PC-3 (cell line): ENCODE measurements around the gene PSPN. TPM values are rescaled to one million over a fixed set of nuclear protein-coding genes. Genes with fewer than 3 reads are reported as not detected.

Source experiments
- ATAC-seq: fragments of 200-7000 bp; cut with Tn5 transposase; 2 replicates; pipeline ENCODE4 v1.9.1; 2020; ENCODE audit warnings: mild to moderate bottlenecking, moderate library complexity
- BruUV-seq: library from RNA; stranded (reverse); fragments of 400-500 nt; replicated peaks from 2 replicates; lab custom pipeline; 2021; lab: Mats Ljungman, UMichigan
- CTCF ChIA-PET: fragments of 300-600 bp; sonication (Branson Sonifier 250); formaldehyde crosslinking; loops from one replicate; lab custom pipeline; 2022; ENCODE audit warnings: antibody characterized with exemption; lab: Charles Lee
- POLR2A ChIA-PET: fragments of 300-600 bp; sonication (Branson Sonifier 250); formaldehyde crosslinking; loops from one replicate; lab custom pipeline; 2022; ENCODE audit warnings: antibody characterized with exemption; ENCODE audit not compliant: unreplicated experiment; lab: Charles Lee
- DNase-seq: peaks from one replicate; pipeline ENCODE4 v3.0.0-alpha.2; 2015
- H2AFZ ChIP-seq: fragments of 300-600 bp; sonication (generic); 2 replicates; pipeline ENCODE4 v1.6.0; 2016; ENCODE audit warnings: antibody characterized with exemption, low read length
- H3F3A ChIP-seq: fragments of 300-600 bp; sonication (generic); one replicate; pipeline ENCODE4 v1.6.0; 2017; ENCODE audit warnings: antibody characterized with exemption, low read length, control low read depth, mild to moderate bottlenecking; ENCODE audit not compliant: unreplicated experiment
- H3K27ac ChIP-seq: fragments of 300-600 bp; sonication (generic); 2 replicates; pipeline ENCODE4 v1.5.1; 2016; ENCODE audit warnings: mild to moderate bottlenecking, low read length
- H3K27me3 ChIP-seq: fragments of 300-600 bp; sonication (generic); 2 replicates; pipeline ENCODE4 v1.6.1; 2016; ENCODE audit warnings: low read length, mixed read lengths
- H3K36me3 ChIP-seq: fragments of 300-600 bp; sonication (generic); 2 replicates; pipeline ENCODE4 v1.6.1; 2016; ENCODE audit warnings: low read depth, mixed run types, low read length, mixed read lengths
- H3K4me1 ChIP-seq: fragments of 300-600 bp; sonication (generic); 2 replicates; pipeline ENCODE4 v1.5.1; 2016; ENCODE audit warnings: low read length; ENCODE audit not compliant: insufficient read depth
- H3K4me2 ChIP-seq: fragments of 300-600 bp; sonication (generic); 2 replicates; pipeline ENCODE4 v1.6.0; 2016; ENCODE audit warnings: low read length
- H3K4me3 ChIP-seq: fragments of 300-600 bp; sonication (generic); 2 replicates; pipeline ENCODE4 v1.5.1; 2016; ENCODE audit warnings: mild to moderate bottlenecking, low read length, mixed read lengths
- H3K79me2 ChIP-seq: fragments of 300-600 bp; sonication (generic); 2 replicates; pipeline ENCODE4 v1.6.1; 2017; ENCODE audit warnings: low read length, mixed read lengths
- H3K9ac ChIP-seq: fragments of 300-600 bp; sonication (generic); 2 replicates; pipeline ENCODE4 v1.6.0; 2016; ENCODE audit warnings: mild to moderate bottlenecking, low read length
- H3K9me2 ChIP-seq: fragments of 300-600 bp; sonication (generic); replicated peaks from 2 replicates; pipeline ENCODE4 v1.6.1; 2016; ENCODE audit warnings: mixed run types, low read length, mixed read lengths
- H3K9me3 ChIP-seq: fragments of 300-600 bp; sonication (generic); 2 replicates; pipeline ENCODE4 v1.6.1; 2016; ENCODE audit warnings: low read length, mixed read lengths
- H4K20me1 ChIP-seq: fragments of 300-600 bp; sonication (generic); 2 replicates; pipeline ENCODE4 v1.6.1; 2016; ENCODE audit warnings: low read length, mixed read lengths
- EZH2 ChIP-seq: fragments of 300-600 bp; sonication (generic); IDR thresholded peaks from one replicate; pipeline ENCODE4 v1.6.1; 2017; ENCODE audit warnings: antibody characterized with exemption, mild to moderate bottlenecking, low read length; ENCODE audit not compliant: unreplicated experiment
- EZH2phosphoT487 ChIP-seq: fragments of 300-600 bp; sonication (generic); IDR thresholded peaks from 2 replicates; pipeline ENCODE4 v1.6.1; 2018; ENCODE audit warnings: mild to moderate bottlenecking, antibody characterized with exemption, low read length, borderline replicate concordance
- intact Hi-C: fragments of 100-400 bp; cut with micrococcal nuclease; formaldehyde crosslinking; loops from 2 replicates; pipeline ENCODE4 v1.9.0; 2023
- total RNA-seq: library from RNA; depleted of rRNA; stranded (reverse); fragments of >200 nt; gene quantifications from 2 replicates; pipeline ENCODE4 v1.2.3, GENCODE V29; 2014
- TF ChIP-seq, protein P1 (sequence below): fragments of 300-600 bp; sonication (generic); conservative IDR thresholded peaks from 2 replicates; pipeline ENCODE4 v1.5.1; 2017; ENCODE audit warnings: antibody characterized with exemption, low read depth, mild to moderate bottlenecking, low read length

The PSPN gene
- total RNA-seq, 1 experiment from 2014 or later, result 3.1 TPM

DNA sequence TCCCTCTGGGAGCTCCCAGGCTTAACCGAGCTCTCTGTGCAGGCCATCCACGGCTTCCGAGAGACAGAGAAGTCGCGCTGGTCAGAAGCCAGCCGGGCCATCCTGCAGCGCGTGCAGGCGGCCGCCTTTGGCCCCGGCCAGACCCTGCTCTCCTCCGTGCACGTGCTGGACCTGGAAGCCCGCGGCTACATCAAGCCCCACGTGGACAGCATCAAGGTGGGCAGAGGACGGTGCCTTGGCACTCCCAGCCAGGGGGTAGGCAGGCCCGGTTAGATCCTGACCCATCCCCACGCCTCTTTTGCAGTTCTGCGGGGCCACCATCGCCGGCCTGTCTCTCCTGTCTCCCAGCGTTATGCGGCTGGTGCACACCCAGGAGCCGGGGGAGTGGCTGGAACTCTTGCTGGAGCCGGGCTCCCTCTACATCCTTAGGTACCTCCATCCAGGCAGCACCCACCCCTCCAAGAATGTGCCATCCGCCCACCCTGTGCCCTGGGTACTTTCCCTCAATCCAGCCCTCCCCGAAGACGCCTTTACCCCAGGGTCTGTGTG, 1.5 kb downstream of the PSPN start:
- no peak overlapping the region for H3K27ac ChIP-seq
- no peaks in the 10 kb centered on the region for H3K79me2 ChIP-seq
- H3K27me3 ChIP-seq, result no peaks in the 10 kb centered on the region
- no peaks in the 10 kb centered on the region for H4K20me1 ChIP-seq
- H3F3A ChIP-seq, result no peaks in the 10 kb centered on the region
- intact Hi-C loops, result no loop called here
- no peaks in the 10 kb centered on the region for H3K9me3 ChIP-seq
- H3K9me2 ChIP-seq, result no peaks in the 10 kb centered on the region
- H3K4me3 ChIP-seq, result no peak overlapping the region
- no peak overlapping the region for H2AFZ ChIP-seq
- POLR2A ChIA-PET, result no interaction called here
- TSS peak; percentile 30 for BruUV-seq
- ATAC-seq, result no peak
- H3K36me3 ChIP-seq, result peaks cover 3% of the 10 kb centered on the region; the same call in 1 of the 2 replicates
- H3K9ac ChIP-seq, result no peak overlapping the region
- peaks cover 9% of the 10 kb centered on the region for H3K4me1 ChIP-seq
- CTCF ChIA-PET, result no interaction called here
- DNase-seq, result no peak
- H3K4me2 ChIP-seq, result peak overlapping the region; percentile 83
- TF ChIP-seq EZH2phosphoT487, result no peak
- TF ChIP-seq EZH2, result no peak
- TF ChIP-seq, protein P1, sequence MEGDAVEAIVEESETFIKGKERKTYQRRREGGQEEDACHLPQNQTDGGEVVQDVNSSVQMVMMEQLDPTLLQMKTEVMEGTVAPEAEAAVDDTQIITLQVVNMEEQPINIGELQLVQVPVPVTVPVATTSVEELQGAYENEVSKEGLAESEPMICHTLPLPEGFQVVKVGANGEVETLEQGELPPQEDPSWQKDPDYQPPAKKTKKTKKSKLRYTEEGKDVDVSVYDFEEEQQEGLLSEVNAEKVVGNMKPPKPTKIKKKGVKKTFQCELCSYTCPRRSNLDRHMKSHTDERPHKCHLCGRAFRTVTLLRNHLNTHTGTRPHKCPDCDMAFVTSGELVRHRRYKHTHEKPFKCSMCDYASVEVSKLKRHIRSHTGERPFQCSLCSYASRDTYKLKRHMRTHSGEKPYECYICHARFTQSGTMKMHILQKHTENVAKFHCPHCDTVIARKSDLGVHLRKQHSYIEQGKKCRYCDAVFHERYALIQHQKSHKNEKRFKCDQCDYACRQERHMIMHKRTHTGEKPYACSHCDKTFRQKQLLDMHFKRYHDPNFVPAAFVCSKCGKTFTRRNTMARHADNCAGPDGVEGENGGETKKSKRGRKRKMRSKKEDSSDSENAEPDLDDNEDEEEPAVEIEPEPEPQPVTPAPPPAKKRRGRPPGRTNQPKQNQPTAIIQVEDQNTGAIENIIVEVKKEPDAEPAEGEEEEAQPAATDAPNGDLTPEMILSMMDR, result no peak

DNA sequence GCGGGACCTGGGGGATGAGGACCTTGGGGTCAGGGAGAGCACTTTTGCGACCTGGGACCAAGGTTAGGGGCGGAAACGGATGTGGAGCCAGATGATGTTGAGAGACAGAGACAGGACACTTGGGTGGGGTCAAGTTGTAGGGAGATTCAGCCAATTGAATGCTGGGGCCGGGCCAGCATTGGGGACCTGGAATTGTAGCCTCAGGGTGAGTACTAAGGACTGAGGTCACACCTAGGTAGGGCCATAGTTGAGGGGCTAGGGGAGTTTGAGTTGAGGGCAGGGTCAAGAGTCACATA, 2.0 kb downstream of the PSPN start:
- no peak for DNase-seq

More for the DNA sequence above, 2.0 kb downstream of the PSPN start:
- no peak overlapping the region for H3K27ac ChIP-seq
- no peaks in the 10 kb centered on the region for H3K9me3 ChIP-seq
- peaks cover 5% of the 10 kb centered on the region; the same call in 1 of the 2 replicates for H3K36me3 ChIP-seq
- no peaks in the 10 kb centered on the region for H3K9me2 ChIP-seq
- ChIA-PET CTCF (no interaction called here), POLR2A (no interaction called here)
- H2AFZ ChIP-seq, result peak overlapping the region; percentile 77
- intact Hi-C loops, result loop anchor here (2.0 kb wide), 1 partner anchor 87 kb away; no protein-coding TSS in a partner anchor
- no peak for ATAC-seq
- no peaks in the 10 kb centered on the region for H4K20me1 ChIP-seq
- peak overlapping the region; percentile 65 for H3K4me3 ChIP-seq
- TF ChIP-seq EZH2 (no peak), EZH2phosphoT487 (no peak)
- TF ChIP-seq, protein P1, result no peak
- H3K9ac ChIP-seq, result peak overlapping the region; percentile 22; the same call in 1 of the 2 replicates
- H3K4me1 ChIP-seq, result peaks cover 9% of the 10 kb centered on the region
- H3K27me3 ChIP-seq, result no peaks in the 10 kb centered on the region
- no peaks in the 10 kb centered on the region for H3F3A ChIP-seq
- H3K4me2 ChIP-seq, result peak overlapping the region; percentile 83
- no TSS peak for BruUV-seq
- no peaks in the 10 kb centered on the region for H3K79me2 ChIP-seq
